Measurements from ENCODE around the gene GNG4.
"Not testable (repeated sequence)": the region's sequence is repeated elsewhere in the genome, so short reads cannot be mapped to it uniquely, and the experiment has no call there.

GNG4 gene

DNA sequence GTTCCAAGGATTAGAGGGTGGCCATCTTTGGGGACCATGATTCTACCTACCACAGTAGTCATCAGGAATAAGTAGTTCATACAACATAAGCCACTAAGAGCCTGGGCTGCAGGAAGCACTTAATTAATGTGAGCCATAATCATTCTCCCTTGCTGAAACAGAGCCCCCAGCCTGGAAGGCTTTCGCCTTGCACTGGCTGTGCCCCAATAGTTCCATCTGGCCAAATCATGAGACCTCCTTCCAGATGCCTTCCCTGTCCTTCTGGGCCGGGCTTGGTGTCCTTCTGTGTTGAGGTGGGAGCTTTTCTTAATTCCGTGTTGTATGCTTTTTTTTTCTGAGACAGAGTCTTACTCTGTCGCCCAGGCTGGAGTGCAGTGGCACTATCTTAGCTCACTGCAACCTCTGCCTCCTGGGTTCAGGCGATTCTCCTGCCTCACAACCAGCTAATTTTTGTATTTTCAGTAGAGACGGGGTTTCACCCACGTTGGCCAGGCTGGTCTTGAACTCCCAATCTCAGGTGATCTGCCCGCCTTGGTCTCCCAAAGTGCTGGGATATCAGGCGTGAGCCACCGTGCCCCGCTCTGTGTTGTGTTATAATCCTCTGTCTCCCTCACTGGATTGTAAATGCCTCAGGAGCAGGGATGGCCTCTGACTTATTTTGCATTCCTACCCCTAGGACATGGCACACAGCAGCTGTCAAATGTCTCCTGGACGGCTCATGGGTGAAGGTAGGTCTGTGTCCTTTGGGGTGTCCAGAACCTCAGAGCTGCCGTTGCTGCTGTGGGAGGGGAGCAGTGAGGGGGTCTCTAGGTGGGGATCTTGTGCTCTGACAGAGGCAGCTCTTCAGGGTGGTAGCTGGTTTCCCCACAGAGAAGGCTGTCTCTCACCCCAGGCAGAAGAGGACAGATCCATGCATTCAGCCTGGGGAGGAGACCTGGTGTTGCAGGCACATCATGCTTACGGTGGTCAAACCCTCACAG, 10.1 kb downstream of the GNG4 start:
- Histone ChIP-seq H3K36me3 (ENCODE audit: control insufficient read depth, insufficient read depth, low read length) (no peaks in the 10 kb centered on the region), H3K9me3 (ENCODE audit: control insufficient read depth, low read length) (no peaks in the 10 kb centered on the region), H3K4me3 (ENCODE audit: extremely low read depth, insufficient read depth, low read length, poor library complexity, severe bottlenecking) (no peak overlapping the region), H3K27ac (ENCODE audit: low read depth, low read length, severe bottlenecking) (no peak overlapping the region), H3K4me1 (ENCODE audit: control insufficient read depth, insufficient read depth, low read length, poor library complexity, severe bottlenecking) (peaks cover 9% of the 10 kb centered on the region)
- 85 to 92% methylated on average over 10 of the region's 14 CpGs for WGBS, 2 experiments (ENCODE audit: insufficient coverage in 2 of 2)

DNA sequence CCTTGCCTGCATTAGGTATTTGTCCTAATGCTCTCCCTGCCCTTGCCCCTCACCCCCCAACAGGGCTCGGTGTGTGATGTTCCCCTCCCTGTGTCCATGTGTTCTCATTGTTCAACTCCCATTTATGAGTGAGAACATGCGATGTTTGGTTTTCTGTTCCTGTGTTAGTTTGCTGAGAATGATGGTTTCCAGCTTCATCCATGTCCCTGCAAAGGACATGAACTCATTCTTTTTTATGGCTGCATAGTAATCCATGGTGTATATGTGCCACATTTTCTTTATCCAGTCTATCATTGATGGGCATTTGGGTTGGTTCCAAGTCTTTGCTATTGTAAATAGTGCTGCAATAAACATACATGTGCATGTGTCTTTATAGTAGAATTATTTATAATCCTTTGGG, 11.0 kb downstream of the GNG4 start:
- not testable (repeated sequence) for H3K36me3 ChIP-seq (ENCODE audit: control insufficient read depth, insufficient read depth, low read length); H3K4me1 ChIP-seq (ENCODE audit: control insufficient read depth, insufficient read depth, low read length, poor library complexity, severe bottlenecking); H3K4me3 ChIP-seq (ENCODE audit: extremely low read depth, insufficient read depth, low read length, poor library complexity, severe bottlenecking); H3K27ac ChIP-seq (ENCODE audit: low read depth, low read length, severe bottlenecking); H3K9me3 ChIP-seq (ENCODE audit: control insufficient read depth, low read length)
- WGBS, 2 experiments (ENCODE audit: insufficient coverage in 2 of 2): no CpG with 5 or more reads among the region's 2 CpGs

DNA sequence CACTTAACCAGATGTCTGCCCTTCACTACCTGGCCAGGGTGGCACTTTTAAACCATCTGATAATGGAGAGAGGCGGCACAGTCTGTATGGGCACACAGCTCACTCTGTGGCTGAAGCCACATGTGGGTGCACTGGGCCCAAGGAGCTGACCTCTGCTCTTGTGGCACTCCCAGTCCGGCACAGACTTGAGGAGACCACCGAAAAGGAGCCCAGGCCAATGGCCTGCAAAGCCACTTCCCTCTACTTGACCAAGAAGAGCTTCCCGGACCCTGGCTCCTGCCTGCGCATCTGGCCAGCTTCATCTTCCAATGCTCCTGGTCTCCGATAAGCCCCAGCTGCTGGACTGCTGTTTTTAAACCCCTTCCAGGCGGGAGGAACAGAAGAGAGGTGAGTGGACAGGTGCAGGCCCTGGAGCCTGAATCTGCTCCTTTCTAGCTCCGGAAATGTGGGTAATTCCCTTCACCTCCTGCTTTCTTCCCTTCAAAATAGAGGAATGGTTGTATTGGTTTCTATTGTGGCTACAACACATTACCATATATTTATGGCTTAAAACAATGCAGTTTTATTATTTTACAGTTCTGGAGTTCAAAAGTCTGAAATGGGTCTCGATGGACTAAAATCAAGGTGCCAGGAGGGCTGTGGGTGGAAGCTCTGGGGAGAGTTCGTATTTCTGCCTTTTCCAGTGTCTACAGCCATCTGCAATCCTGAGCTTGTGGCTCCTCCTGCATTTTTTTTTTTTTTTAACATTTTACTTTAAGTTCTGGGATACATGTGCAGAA, 11.6 kb downstream of the GNG4 start:
- 95 to 96% methylated on average over 7 of the region's 10 CpGs for whole genome bisulfite sequencing, 2 experiments (ENCODE audit: insufficient coverage in 2 of 2)
- Histone ChIP-seq H3K4me1 (ENCODE audit: control insufficient read depth, insufficient read depth, low read length, poor library complexity, severe bottlenecking) (peaks cover 7% of the 10 kb centered on the region), H3K4me3 (ENCODE audit: extremely low read depth, insufficient read depth, low read length, poor library complexity, severe bottlenecking) (no peak overlapping the region), H3K36me3 (ENCODE audit: control insufficient read depth, insufficient read depth, low read length) (no peaks in the 10 kb centered on the region), H3K9me3 (ENCODE audit: control insufficient read depth, low read length) (no peaks in the 10 kb centered on the region), H3K27ac (ENCODE audit: low read depth, low read length, severe bottlenecking) (no peak overlapping the region)

DNA sequence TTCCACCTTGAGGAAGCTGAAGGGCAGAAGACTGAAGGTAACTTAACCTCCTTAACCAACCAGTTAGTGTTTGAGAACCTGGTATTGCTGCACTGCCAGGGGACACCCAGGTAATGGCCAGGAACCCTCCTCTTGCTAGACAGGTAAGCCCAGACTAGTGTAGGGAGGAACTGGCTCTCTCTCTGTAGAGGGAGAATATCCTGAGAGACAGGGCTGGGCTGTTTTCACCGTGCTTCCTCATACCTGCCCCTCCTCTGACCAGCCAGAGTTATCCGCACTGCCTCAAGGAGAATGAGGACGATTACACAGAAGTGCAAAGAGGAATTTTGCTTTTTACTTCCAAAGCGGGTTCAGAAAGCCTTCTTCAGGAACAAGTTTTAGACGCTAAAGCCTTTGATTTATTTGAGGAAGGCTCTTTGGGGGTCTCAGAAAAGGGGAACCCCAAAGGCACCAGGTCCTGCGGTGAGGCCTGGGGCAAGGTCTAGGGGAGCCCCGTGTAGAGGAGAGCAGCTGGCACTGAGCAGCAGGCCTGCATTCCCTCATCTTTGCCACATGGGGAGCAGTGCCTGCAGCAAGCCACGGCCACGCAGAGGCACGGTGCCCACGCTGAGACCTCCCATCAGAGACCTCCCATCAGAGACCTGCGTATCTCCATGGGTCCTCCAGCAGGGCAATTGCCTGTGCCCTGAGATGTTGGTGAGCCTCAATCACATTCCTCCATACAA, 13.5 kb downstream of the GNG4 start:
- no peaks in the 10 kb centered on the region for H3K36me3 ChIP-seq (ENCODE audit: control insufficient read depth, insufficient read depth, low read length)
- H3K9me3 ChIP-seq (ENCODE audit: control insufficient read depth, low read length): no peaks in the 10 kb centered on the region
- no peak overlapping the region for H3K4me3 ChIP-seq (ENCODE audit: extremely low read depth, insufficient read depth, low read length, poor library complexity, severe bottlenecking)
- 77 to 89% methylated on average over 6 to 10 of the region's 12 CpGs for WGBS, 2 experiments (ENCODE audit: insufficient coverage in 2 of 2)
- peaks cover 13% of the 10 kb centered on the region for H3K4me1 ChIP-seq (ENCODE audit: control insufficient read depth, insufficient read depth, low read length, poor library complexity, severe bottlenecking)
- no peak overlapping the region for H3K27ac ChIP-seq (ENCODE audit: low read depth, low read length, severe bottlenecking)

DNA sequence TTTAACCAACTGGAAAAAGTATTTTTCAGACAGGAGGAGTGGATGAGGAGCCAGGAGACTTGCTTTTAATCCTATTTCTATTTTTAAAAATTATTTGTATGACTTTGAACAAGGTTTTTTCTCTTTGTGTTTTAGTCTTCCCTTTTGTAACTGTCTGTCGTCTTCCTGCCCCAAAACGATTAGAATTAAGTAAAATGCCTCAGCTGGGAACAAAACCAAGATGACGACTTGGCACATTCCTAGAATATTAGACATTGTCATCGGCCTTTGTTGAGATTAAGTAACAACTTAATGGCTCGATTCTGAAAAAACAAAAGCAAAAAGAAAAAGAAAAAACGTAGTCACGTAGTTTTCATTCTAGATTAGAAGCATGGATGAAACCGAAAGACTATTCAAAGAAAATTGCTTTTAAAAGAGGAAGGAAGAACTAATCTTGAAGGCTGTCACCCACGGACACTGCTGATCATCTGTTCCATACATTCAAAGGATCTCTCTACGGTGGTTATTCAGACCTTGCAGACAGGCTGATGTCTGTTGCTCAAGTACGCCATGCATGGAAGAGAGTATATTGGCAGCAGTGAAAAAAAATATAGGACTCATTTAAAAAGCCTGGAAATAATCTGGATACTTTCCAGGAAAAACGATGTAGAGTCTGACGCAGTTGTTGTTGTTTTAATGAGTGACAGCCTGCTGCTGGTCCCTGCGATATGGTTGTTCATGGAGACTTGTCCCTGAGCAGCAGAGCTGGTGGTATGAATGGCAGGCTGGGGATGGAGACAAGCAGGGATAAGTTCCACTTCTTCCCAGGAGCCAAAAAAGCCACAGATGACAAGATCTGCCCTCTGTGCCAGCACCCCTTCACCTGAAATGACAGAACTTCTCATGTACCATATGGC, 16.8 kb downstream of the GNG4 start:
- 76 to 83% methylated on average over 11 to 12 of the region's 14 CpGs for WGBS, 2 experiments (ENCODE audit: insufficient coverage in 2 of 2)
- H3K36me3 ChIP-seq (ENCODE audit: control insufficient read depth, insufficient read depth, low read length): no peaks in the 10 kb centered on the region
- peaks cover 19% of the 10 kb centered on the region for H3K4me1 ChIP-seq (ENCODE audit: control insufficient read depth, insufficient read depth, low read length, poor library complexity, severe bottlenecking)
- no peaks in the 10 kb centered on the region for H3K9me3 ChIP-seq (ENCODE audit: control insufficient read depth, low read length)
- H3K27ac ChIP-seq (ENCODE audit: low read depth, low read length, severe bottlenecking): no peak overlapping the region
- no peak overlapping the region for H3K4me3 ChIP-seq (ENCODE audit: extremely low read depth, insufficient read depth, low read length, poor library complexity, severe bottlenecking)

DNA sequence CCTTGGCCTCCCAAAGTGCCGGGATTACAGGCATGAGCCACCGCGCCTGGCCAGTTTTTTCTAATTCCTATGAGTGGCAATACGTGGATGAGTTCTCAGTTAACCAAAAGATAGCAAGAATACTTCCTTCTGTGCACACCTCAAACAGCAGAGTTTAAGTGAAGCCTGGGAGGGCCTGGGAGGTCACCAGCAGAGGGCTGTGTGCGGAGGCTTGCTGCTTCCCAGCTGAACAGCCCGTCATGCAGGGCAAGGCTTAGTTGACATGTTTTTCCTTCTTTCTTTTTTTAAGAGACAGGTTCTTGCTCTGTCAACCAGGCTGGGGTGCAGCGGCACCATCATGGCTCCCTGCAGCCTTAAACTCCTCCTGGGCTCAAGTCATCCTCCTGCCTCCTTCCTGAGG, 17.8 kb downstream of the GNG4 start:
- Histone ChIP-seq H3K36me3 (ENCODE audit: control insufficient read depth, insufficient read depth, low read length) (no peaks in the 10 kb centered on the region), H3K27ac (ENCODE audit: low read depth, low read length, severe bottlenecking) (no peak overlapping the region), H3K4me1 (ENCODE audit: control insufficient read depth, insufficient read depth, low read length, poor library complexity, severe bottlenecking) (peaks cover 19% of the 10 kb centered on the region), H3K9me3 (ENCODE audit: control insufficient read depth, low read length) (no peaks in the 10 kb centered on the region), H3K4me3 (ENCODE audit: extremely low read depth, insufficient read depth, low read length, poor library complexity, severe bottlenecking) (no peak overlapping the region)
- WGBS, 2 experiments (ENCODE audit: insufficient coverage in 2 of 2): 86 to 91% methylated on average over 3 to 6 of the region's 7 CpGs

DNA sequence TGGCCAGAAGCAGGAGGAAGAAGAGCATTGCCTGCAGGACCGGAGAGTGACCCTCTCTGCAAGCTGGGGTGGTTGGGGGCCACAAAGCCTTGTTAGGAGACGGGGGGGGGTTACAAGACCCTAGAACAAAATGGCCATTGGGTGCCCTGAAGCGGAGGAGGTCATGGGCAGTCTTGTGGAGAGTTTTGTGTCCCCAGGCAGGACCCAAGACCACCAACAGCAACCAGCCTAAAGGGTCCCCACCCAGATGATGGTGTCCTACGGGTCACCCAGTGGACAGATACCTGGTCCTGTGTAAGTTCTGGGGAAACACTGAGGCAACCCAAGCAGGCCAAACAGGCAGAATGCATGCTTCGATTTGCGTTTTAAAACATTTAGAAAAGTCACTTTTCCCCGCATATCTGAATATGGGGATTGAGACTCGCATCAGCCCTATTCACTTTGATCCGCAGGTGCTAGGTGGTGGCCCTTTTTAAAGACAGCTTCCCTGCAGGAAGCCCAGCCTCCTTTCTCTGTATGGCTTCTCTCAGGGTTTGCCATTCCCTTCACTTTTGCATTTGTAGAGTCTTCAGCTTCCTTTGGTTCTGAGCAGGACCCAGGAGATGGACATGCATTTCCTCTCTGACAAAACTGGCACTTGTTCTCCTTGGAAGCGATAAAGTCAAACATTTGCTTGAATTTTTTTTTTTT, 21.1 kb downstream of the GNG4 start:
- no peak overlapping the region for H3K27ac ChIP-seq (ENCODE audit: low read depth, low read length, severe bottlenecking)
- WGBS, 2 experiments (ENCODE audit: insufficient coverage in 2 of 2): 73 to 80% methylated on average over 7 to 9 of the region's 10 CpGs
- H3K9me3 ChIP-seq (ENCODE audit: control insufficient read depth, low read length): no peaks in the 10 kb centered on the region
- no peak overlapping the region for H3K4me3 ChIP-seq (ENCODE audit: extremely low read depth, insufficient read depth, low read length, poor library complexity, severe bottlenecking)
- peaks cover 19% of the 10 kb centered on the region for H3K4me1 ChIP-seq (ENCODE audit: control insufficient read depth, insufficient read depth, low read length, poor library complexity, severe bottlenecking)
- H3K36me3 ChIP-seq (ENCODE audit: control insufficient read depth, insufficient read depth, low read length): no peaks in the 10 kb centered on the region

DNA sequence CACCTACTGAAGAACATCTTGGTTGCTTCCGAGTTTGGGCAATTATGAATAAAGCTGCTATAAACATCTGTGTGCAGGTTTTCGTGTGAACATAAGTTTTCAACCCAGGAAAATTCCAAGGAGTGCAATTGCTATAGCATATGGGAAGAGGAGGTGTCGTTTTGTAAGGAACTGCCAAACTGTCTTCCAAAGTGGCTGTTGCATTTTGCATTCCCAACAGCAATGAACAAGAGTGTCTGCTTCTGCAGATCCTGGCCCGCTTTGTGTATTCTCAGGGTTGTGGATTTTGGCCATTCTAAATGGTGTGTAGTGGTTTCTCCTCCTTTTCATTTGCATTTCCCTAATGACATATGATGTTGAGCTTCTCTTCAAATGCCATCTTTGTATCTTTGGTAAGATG, 23.8 kb downstream of the GNG4 start:
- H3K27ac ChIP-seq (ENCODE audit: low read depth, low read length, severe bottlenecking): no peak overlapping the region
- 85 to 86% methylated on average over 2 to 3 of the region's 4 CpGs for WGBS, 2 experiments (ENCODE audit: insufficient coverage in 2 of 2)
- no peak overlapping the region for H3K4me3 ChIP-seq (ENCODE audit: extremely low read depth, insufficient read depth, low read length, poor library complexity, severe bottlenecking)
- no peaks in the 10 kb centered on the region for H3K9me3 ChIP-seq (ENCODE audit: control insufficient read depth, low read length)
- peaks cover 7% of the 10 kb centered on the region for H3K4me1 ChIP-seq (ENCODE audit: control insufficient read depth, insufficient read depth, low read length, poor library complexity, severe bottlenecking)
- H3K36me3 ChIP-seq (ENCODE audit: control insufficient read depth, insufficient read depth, low read length): no peaks in the 10 kb centered on the region

DNA sequence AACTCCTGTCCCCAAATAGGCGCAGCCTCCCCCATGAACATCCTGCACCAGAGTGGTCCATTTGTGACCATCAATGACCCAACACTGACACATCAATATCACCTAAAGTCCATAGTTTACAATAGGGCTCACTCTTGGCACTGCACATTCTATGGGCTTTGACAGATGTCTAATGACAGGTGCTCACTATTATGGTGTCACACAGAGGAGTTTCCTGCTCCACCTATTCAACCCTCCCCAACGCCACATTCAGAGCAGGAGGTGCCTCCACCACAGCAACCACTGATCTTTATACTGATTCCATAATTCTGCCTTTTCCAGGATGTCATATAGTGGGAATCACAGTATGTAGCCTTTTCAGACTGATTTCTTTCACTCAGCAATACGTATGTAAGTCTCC, 24.2 kb downstream of the GNG4 start:
- Histone ChIP-seq H3K4me3 (ENCODE audit: extremely low read depth, insufficient read depth, low read length, poor library complexity, severe bottlenecking) (no peak overlapping the region), H3K27ac (ENCODE audit: low read depth, low read length, severe bottlenecking) (no peak overlapping the region), H3K4me1 (ENCODE audit: control insufficient read depth, insufficient read depth, low read length, poor library complexity, severe bottlenecking) (peaks cover 4% of the 10 kb centered on the region), H3K36me3 (ENCODE audit: control insufficient read depth, insufficient read depth, low read length) (no peaks in the 10 kb centered on the region), H3K9me3 (ENCODE audit: control insufficient read depth, low read length) (no peaks in the 10 kb centered on the region)
- 90 to 100% methylated on average over 2 to 3 of the region's 3 CpGs for WGBS, 2 experiments (ENCODE audit: insufficient coverage in 2 of 2)
